Stimulated activated CD8-positive, alpha-beta memory T cell treated with anti-CD3 and anti-CD28 coated beads, Interleukin-7, amount 100 ng/mL, for 4 hours (primary cell): ENCODE data around the gene TMEM52B.

Experiments used
- DNase-seq, 2 donors: peaks; one replicate each; pipeline ENCODE4 v3.0.0-alpha.2; 2020; ENCODE audit warnings: low read depth in 2 of 2

The TMEM52B gene

DNA sequence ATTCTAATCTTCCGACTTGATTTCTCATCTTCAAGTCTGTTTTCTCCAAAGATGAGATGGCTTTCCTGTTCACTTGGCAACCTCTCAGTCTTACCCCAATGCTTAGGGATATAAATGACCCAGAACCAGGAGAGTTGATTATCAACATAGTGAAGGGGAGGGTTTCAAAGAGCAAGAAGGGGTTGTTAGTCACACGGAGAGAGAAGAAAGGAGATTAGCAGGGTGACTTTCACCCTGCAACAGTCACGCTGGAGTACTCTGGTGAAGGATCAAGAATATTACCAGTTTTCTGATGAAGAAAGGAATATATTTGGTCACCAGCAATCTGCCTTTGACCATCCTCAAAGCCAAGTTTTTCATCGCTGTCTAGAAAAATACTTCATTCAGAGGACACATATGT lies at the start of gene TMEM52B:
TMEM52B (plus strand) TSS at position 212 of the 400 bp plus-strand sequence. CDS start 543 bp downstream, outside the sequence.
- no peak for DNase-seq

DNA sequence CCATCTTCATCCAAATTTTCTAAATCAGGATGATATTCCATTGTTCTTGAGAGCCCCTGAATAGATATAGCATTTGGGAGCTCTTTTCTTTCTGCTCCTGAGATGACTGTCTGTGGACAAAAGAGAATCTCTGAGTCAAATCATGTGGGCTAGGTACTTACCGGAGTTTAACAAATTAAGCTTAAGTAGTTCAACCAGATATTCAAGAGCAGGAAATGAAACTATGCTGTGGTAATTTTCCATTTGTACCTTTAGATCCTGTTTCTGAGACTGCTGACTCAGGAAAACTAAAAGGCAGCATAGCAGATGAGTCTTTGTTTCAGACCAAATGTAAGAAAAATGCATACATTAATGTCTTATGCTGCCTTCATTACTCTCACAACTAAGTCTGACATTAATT lies 48.8 kb upstream of the TMEM52B start, which contains the start of gene CLEC7A:
CLEC7A (minus strand) TSS at position 158 of the 400 bp plus-strand sequence; CDS start at position 41, 117 bp downstream.
- DNase-seq = no peak

DNA sequence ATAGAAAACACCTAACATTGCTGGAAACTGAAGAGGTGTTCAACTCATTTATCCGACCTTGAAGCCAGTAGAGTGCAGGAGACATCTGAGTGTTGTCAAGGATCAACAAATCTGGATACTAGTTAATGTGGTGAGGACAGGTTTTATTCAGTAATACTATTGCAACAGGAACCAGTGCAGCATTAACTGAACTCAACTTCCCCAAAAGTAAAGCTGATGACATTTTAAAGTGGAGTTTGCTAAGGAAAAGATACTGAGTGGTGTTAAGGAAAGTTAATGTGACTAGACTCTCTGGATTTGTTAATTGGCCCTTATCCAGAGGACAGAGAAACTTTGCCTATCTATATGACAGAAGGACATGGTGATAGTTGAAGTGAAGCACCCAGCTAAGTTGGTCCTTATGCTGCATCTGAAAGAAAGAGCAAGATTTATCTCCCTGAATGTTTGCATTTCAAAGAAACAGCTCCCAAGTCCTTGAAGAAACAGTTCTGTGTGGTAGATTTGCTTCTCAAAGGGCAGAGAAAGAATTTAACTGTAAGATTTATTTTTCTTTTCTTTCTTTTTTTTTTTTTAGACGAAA lies 47.6 kb upstream of the TMEM52B start:
- no peak for DNase-seq

DNA sequence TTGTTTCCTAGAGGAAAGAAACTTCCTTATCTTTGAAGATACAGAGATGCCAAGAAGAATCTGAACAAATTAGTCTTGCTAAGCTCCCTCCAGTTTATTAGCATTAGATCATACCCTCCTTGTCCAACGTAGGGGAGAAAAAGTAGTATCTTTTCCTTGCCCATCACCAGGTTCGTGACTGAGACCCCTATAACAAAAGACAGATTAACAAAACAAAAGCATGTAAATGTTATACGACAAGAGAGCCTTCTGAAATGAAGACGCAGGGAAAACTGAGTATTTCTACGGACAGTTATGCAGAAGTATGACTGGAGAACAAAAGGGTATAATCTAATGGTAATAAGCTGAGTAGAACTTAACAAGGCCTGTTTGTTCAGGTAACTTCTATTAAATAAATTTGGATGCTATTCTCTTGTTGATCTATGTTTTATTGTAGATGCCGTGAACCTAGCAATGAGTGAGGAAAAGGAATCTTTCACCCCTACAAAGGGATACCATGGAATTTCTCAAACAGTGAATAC lies 45.9 kb upstream of the TMEM52B start:
- no peak for DNase-seq

DNA sequence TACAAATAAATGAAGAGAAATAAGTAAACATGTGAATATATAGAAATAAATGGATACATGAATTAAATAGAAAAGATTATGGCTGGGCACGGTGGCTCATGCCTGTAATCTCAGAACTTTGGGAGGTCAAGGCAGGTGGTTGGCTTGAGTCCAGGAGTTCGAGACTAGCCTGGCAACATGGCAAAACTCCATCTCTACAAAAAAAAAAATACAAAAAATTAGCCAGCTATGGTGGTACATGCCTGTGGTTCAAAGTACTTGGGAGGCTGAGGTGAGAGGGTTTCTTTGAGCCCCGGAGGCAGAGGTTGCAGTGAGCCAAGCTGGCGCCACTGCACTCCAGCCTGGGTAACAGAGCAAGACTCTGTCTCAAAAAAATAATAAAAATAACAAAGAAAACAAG lies 43.7 kb upstream of the TMEM52B start:
- no peak for DNase-seq

DNA sequence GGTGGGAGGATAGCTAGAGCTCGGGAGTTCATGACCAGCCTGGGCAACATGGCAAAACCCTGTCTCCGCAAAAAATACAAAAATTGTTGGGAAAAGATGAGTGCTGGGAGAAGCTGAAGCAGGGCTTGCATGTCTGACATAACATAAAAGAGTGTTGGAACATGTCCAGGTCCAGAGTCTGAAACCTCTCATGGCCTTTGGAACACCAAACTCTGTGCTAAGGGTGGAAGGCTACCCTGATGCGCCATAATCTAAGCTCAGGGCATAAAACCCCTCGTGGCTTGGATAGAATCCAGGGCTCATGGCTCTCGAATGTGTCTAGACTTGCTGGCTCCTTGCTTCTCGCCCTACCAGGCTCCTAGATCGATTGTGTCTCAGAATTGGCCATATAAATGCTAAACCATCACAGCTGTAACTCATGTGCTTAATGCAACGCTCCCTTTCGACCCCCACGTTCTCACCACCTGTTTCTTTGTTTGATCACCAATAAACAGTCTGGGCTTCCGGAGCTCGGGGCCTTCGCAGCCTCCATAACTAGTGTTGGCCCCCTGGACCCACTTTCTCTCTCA lies 42.1 kb upstream of the TMEM52B start:
- DNase-seq = no peak

DNA sequence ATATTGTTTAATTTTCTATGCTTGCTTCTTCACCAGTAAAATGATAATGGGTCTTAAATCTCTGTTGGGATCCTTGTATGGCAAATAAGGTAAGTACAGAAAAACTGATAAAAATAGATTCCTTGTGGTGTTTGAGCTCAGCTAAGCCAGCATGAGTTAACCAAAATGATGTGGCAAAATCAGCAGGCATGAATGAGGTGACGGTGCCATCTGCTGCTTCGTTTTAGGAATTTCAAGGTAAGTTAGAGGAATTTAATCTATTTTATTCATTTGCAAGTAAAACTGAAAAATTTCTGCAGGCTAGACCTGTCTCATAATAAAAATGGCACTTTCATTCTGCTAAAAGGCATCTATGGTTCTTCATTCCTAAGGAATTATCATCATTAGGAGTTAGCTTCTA lies 38.8 kb upstream of the TMEM52B start:
- DNase-seq = peak; percentile 6 to 19

DNA sequence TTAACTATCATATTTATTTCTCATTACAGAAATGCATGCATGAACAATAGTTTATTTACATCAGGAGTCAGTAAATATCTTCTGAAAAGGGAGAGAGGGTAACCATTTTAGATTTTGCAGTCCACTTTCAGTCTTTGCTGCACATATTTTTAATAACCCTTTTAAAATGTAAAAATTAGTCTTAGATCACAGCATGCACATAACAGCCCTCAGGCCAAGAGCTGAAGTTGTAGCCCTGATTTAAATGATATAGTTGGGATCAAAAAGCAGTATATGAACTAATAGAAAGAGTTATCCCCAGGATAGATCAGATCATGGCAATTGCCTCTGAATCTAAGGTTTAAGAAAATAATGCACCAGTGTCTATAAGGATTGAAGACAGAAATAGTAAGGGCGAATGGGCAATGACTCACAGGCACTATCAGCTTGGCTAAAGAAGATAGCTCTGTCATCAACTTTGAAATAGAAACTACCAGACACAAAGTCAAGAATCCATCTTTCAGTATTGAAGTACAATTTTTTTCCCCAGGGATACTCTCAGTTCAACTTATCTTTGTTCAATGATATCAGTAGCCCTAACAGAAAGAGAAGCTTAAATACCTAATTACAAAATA lies 35.7 kb upstream of the TMEM52B start:
- DNase-seq = no peak

DNA sequence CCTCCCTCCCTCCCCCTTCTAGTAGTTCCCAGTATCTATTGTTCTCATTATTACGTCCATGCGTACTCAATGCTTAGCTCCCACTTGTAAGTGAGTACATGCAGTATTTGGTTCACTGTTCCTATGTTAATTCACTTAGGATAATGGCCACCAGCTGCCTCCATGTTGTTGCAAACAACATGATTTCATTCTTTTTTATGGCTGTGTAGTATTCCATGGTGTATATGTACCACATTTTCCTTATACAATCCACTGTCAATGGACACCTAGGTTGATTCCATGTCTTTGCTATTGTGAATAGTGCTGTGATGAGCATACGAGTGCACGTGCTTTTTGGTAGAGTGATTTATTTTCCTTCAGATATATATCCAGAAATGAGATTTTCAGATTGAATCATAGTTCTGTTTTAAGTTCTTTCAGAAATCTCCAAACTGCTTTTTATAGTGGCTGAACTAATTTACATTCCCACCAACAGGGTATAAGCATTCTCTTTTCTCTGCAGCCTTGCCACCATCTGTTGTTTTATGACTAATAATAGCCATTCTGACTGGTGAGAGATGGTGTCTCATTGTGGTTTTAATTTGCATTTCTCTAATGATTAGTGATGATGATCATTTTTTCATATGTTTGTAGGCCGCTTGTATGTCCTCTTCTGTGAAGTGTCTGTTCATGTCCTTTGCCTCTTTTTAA lies 31.0 kb upstream of the TMEM52B start:
- DNase-seq = no peak

DNA sequence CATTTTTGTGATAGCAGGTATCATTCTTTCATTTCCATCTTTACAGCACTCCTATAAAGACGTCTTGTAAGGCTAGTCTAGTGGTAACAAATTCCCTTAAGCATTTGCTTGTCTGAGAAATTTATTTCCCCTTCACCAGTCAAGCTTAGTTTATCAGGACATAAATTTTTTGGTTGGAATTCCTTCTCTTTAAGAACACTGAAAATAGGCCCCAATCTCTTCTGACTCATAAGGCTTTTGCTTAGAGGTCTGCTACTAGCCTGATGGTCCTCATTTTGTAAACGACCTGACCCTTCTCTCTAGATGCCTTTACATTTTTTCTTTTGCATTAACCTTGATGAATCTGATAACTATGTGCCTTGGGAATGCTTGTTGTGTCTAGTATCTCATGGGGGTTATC lies 27.2 kb upstream of the TMEM52B start:
- DNase-seq = no peak

DNA sequence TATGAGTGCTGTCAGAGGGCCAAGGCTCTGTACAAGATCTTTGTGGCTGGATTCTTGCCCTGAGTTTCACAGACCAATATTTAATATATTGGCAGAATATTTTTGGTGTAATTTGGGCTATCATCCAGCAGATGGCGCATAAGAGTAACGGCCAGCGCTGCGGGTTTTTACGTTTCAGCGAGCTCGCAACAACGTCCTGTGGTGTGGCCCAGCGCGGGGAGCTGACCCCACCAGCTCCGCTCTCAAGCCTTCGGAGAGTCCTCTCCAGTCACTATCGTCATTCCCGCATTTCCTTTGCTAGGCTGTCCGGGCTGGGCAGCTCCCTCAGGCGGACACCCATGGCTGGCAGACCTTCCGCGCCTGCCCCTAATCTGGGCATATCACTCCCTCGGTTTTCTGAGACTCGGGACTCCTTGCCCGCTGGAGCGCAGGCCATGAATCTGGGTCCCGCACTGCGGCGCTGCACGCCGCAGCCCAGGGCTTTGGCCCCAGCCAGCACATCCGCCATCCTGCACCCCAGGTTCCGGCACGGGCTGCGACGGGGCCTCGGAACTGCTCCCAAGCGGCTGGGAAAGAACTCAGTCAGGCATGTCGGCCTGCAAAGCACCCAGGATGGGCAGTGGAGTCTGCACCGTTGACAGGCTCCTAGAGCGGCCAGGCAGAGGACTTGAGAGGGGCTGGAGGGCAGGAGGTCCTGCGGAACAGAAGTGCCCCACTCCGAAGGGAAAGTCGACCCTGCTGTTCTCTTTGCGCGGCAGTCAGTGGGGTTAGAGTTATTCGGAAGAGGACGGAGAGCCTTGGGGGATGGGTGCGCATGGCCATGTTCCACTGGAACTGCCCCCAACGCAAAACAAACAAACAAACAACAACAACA lies 25.3 kb upstream of the TMEM52B start:
- peak; percentile 7 to 41 for DNase-seq

DNA sequence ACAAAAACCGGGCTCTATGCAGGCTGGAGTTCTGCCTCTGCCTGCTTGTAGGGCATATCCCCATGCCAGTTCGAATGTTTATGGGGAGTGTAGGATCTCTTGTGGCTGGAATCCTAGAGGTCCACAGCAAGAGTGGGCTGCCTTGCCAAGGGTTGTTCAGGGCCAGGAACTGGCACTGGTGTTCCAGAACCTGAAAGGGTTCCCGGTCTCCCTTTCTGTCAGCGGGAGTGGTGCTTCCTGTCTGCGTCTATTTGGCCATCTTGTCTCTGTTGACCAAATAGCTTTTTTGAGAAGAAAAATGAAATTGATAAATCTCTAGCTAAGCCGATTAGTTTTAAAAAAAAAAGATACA lies 24.7 kb upstream of the TMEM52B start:
- no peak for DNase-seq

DNA sequence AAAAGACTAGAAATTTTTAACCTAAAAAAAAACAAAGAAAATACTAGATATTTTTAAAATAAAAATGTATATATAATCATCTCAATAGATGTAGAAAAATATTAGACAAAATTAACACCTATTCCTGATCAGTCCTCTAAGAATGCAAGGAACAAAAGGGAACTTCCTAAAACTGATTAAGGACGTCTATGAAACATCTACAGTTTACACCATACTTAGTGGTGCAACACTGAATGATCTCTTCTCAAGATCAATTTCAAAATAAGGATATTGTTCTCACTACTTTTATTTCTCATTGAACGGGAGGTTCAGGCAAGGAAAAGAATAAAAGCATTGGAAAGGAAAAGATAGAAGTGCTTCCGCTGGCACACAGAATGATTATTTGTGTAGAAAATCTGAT lies 22.9 kb upstream of the TMEM52B start:
- no peak for DNase-seq

DNA sequence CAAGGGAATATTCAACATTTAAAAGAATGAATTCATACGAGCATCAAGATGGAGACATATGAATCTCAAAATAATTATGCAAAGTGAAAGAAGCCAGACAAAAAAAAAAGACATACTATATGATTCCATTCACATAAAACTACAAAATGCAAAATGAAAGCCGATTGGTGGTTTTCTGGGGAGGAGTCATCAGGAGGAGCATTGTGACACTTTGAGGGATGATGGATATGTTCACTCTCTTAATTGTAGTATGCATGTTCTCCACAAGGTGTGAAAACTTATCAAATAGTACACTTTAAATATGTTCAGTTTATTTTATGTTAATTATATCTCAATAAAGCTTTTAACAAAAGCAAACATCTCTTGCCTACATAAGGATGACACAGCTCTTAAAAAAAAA lies 20.4 kb upstream of the TMEM52B start:
- DNase-seq = no peak

DNA sequence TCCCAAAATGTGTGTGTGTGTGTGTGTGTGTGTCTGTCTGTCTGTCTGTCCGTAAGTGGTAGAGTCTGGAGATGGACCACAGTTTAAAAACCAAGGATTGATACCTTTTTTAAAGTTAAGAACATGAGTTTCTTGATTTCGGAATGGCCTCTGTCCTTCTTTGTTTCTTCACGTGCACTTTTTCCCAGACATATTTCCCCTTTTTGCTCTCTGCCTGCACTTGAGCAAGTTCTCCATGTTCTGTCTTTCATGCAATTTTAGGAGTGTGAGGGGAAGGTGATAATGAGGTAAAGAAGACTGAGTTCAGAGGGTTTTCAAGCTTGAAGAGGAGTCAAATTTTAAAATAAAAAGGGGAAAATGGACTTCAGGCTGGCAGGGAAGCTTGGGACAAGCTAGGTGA lies 19.6 kb upstream of the TMEM52B start:
- DNase-seq = no peak

DNA sequence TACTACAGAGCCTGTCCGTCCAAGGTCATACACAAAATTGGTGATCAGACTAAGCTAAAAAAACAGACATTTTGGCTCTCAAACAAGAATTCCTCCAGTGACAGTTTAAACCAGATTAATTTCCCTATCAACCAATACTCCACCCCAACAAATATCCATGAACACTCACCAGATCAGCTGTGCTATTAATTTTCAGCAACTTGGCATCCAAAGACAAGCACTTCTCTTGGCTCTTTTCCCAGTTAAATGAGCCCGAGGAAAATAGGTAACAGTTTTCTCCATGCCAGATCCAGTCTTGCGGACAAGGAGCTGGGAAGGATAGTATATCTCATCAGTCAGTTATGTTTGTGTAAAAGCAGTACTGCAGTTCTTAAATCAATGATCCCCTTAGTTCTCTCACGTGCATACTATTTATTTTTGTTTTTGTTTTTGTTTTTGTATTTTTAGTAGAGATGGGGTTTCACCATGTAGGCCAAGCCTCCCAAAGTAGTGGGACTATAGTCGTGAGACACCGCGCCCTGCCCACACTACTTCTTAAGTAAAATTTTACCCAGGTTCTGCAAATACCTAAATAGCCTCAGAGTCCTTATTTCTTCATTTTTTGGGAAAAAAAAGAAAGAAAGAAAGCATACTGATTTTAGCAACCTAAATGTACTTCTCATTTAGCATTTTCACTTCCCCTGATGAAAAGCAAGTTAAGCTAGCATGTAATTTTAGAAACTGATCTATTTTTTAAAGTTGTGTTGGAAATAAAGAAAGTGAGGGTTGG lies 18.0 kb upstream of the TMEM52B start:
- no peak for DNase-seq

DNA sequence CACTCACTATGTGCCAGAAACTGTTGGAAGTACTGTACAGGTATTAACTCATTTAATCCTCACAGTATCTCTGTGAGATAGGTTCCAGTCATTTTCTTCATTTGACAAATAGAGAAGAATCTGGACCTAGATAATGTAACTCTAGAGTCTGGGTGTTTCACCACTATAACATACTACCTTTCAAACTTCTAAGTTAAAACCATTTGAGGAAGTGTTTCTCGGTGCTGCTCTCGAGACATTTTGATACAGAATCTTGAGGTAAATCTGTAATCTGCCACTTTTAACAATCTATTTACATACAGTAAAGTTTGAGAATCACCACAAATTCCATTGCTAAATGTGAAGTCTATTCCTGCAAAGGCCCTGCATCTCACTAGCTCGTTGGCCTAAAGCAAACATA lies 15.7 kb upstream of the TMEM52B start:
- no peak for DNase-seq

DNA sequence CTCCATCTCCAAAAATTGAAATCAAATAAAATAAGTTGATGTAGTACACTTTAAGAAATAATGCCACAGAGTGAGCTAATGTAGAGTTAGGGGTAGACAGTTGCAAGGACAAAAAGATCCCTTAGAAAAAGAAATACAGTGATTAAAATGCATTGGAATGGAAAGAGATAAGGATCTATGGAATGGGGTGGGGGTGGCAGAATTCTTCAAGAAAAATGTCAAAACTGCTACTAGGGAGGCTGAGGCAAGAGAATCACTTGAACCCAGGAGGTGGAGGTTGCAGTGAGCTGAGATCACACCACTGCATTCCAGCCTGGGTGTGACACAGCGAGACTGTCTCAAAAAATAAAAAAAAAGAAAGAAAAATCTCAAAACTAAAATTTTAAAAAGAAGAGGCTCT lies 13.4 kb upstream of the TMEM52B start:
- DNase-seq = no peak

DNA sequence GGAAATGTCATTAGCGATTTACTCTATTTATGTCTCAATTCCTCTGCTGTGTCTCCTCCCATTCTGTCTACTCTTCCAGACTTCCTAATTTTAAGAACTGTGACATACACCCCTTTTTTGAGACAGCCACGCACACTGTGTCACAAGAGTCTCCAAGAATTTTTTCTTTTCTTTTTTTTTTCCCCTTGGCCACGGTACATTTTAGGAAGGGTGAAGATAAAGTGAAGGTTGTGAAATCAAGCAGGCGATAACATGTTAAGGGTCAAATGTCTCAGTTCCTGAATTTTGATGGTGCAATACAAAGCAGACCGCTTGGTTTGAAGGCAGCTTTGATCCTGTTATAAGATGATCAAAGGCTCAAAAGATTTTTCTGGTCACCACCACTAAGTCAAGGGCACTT lies 11.2 kb upstream of the TMEM52B start:
- no peak for DNase-seq

DNA sequence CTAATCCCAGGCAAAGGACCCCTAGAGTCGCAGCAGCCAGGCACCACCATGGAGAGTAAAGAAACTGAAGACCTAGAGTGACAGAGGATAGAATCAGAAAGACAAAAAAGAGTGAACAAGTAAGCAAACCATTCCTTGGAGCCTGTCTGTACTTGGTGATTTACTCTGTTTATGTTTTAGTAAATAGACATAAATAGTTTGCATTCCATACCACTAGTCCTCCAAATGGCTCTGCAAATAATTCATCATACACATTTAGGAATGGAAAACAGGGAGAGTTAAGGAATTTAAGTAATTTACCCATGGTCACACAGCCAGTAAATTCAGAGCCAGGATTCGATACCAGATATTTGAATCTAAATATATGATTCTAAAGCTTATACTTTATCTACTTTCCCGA lies 9.7 kb upstream of the TMEM52B start:
- no peak for DNase-seq

DNA sequence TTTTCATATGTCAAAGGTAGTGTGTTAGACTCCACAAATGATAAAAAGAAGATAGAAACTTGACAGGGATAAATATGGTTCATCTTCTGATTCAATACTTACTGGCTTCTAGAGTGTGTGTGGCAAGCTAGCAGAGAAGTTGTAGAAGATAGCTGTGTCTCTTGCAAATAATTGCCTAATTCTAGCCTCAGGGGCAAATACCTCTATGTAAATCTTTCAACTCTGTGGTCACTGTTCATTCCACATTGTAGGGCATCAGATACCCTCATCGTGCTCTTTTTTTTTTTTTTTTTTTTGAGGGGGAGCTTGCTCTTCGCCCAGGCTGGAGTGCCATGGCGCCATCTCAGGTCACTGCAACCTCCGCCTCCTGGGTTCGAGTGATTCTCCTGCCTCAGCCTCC lies 8.6 kb upstream of the TMEM52B start:
- DNase-seq = no peak
